Measurements from ENCODE around the gene LRRC27. TPM values are rescaled to one million over a fixed set of nuclear protein-coding genes. Genes with fewer than 3 reads are reported as not detected.
A peak's percentile ranks its signal among the peaks of the same experiment; 100 is the strongest.

LRRC27 gene
- total and polyA plus RNA-seq, 7 donors = 2.2 to 8.3 (median 2.5) TPM

- no peak for DNase-seq
- Histone ChIP-seq H3K4me3 (no peak overlapping the region), H3K9me3 (peaks cover 8% of the 10 kb centered on the region), H3K4me1 (no peaks in the 10 kb centered on the region), H3K27me3 (ENCODE audit: insufficient read depth in 3 of 3, low read length in 2 of 3) (no peaks in the 10 kb centered on the region), H3K36me3 (ENCODE audit: insufficient read depth in 1 of 2, low read depth in 1 of 2) (peaks cover 0 to 16% of the 10 kb centered on the region in 2 donors), H3K27ac (no peak overlapping the region)
- no peak for TF ChIP-seq CTCF (IDR thresholded peaks at IDR 0.05)
- 92 to 96% (median 96%) methylated on average over 9 of the region's 9 CpGs for WGBS, 3 donors
- no peak for ATAC-seq
- intact Hi-C loops (cut with DNase I) = no loop called here
Observed at GRCh38 chr10:132365102-132365501, 33.1 kb downstream of the LRRC27 start.

GRCh38 chr10:132366006-132366405, 34.0 kb downstream of the LRRC27 start:
- DNase-seq (no peak), ATAC-seq (peak in 1 of 4 donors; percentile 47)
- Histone ChIP-seq H3K4me3 (no peak overlapping the region), H3K36me3 (ENCODE audit: insufficient read depth in 1 of 2, low read depth in 1 of 2) (peaks cover 0 to 16% of the 10 kb centered on the region in 2 donors), H3K9me3 (peaks cover 8% of the 10 kb centered on the region), H3K4me1 (no peaks in the 10 kb centered on the region), H3K27ac (no peak overlapping the region), H3K27me3 (ENCODE audit: insufficient read depth in 3 of 3, low read length in 2 of 3) (no peaks in the 10 kb centered on the region)
- intact Hi-C loops (cut with DNase I) = no loop called here
- WGBS, 3 donors = 75 to 89% (median 83%) methylated on average over 8 of the region's 8 CpGs
- no peak for TF ChIP-seq CTCF (IDR thresholded peaks at IDR 0.05)

- 70 to 77% (median 71%) methylated on average over 9 of the region's 9 CpGs for WGBS, 3 donors
- no peak for ATAC-seq
- DNase-seq = no peak
- Histone ChIP-seq H3K9me3 (peaks cover 8% of the 10 kb centered on the region), H3K36me3 (ENCODE audit: insufficient read depth in 1 of 2, low read depth in 1 of 2) (peaks cover 0 to 16% of the 10 kb centered on the region in 2 donors), H3K4me1 (no peaks in the 10 kb centered on the region), H3K4me3 (no peak overlapping the region), H3K27ac (no peak overlapping the region), H3K27me3 (ENCODE audit: insufficient read depth in 3 of 3, low read length in 2 of 3) (no peaks in the 10 kb centered on the region)
- intact Hi-C loops (cut with DNase I) = no loop called here
- no peak for TF ChIP-seq CTCF (IDR thresholded peaks at IDR 0.05)
Observed at GRCh38 chr10:132366499-132366898, 34.5 kb downstream of the LRRC27 start.

- 73 to 96% (median 84%) methylated on average over 4 of the region's 4 CpGs for WGBS, 3 donors
- ATAC-seq (no peak), DNase-seq (no peak)
- H3K4me3 ChIP-seq = no peak overlapping the region
- intact Hi-C loops (cut with DNase I) = no loop called here
- no peak for TF ChIP-seq CTCF (IDR thresholded peaks at IDR 0.05)
- H3K27ac ChIP-seq = no peak overlapping the region
- H3K36me3 ChIP-seq (ENCODE audit: insufficient read depth in 1 of 2, low read depth in 1 of 2) = peaks cover 0 to 16% of the 10 kb centered on the region in 2 donors
- H3K4me1 ChIP-seq = no peaks in the 10 kb centered on the region
- peaks cover 8% of the 10 kb centered on the region for H3K9me3 ChIP-seq
- no peaks in the 10 kb centered on the region for H3K27me3 ChIP-seq (ENCODE audit: insufficient read depth in 3 of 3, low read length in 2 of 3)
Observed at GRCh38 chr10:132368391-132368790, 36.4 kb downstream of the LRRC27 start.
